ENCODE data around the gene LUM. TPM values are rescaled to one million over a fixed set of nuclear protein-coding genes. Genes with fewer than 3 reads are reported as not detected.

Gene LUM
- total RNA-seq, 2 donors from 2014 or later: not detected

GRCh38 chr12:91057368-91058165 lies 53.7 kb downstream of the LUM start, which contains the start of gene KERA:
TSS of gene KERA (minus strand) at chr12:91058024. CDS start at chr12:91056281, 1,743 bp downstream.
- no peaks in the 10 kb centered on the region for H3K9me3 Mint-ChIP-seq
- ATAC-seq (replicated peaks in 1 of 2) (no peak), DNase-seq (no peak)
- no peak within 1 kb of the TSS for H3K4me3 Mint-ChIP-seq
- no peaks in the 10 kb centered on the region for H3K36me3 Mint-ChIP-seq (ENCODE audit: insufficient read depth in 2 of 2)
- no peak within 1 kb of the TSS for H3K27ac Mint-ChIP-seq
- no peaks in the 10 kb centered on the region for H3K4me1 Mint-ChIP-seq (ENCODE audit: low read depth)
- no peaks in the 10 kb centered on the region for H3K27me3 Mint-ChIP-seq (ENCODE audit: low read depth)

- Mint-ChIP-seq H3K27ac (no peak overlapping the region), H3K36me3 (ENCODE audit: insufficient read depth in 2 of 2) (no peaks in the 10 kb centered on the region), H3K27me3 (ENCODE audit: low read depth) (no peaks in the 10 kb centered on the region), H3K4me3 (no peak overlapping the region), H3K4me1 (ENCODE audit: low read depth) (no peaks in the 10 kb centered on the region), H3K9me3 (no peaks in the 10 kb centered on the region)
- ATAC-seq (replicated peaks in 1 of 2) (no peak), DNase-seq (no peak)
Measured at GRCh38 chr12:91056488-91056887, 54.8 kb downstream of the LUM start.

GRCh38 chr12:91055976-91056375 lies 55.3 kb downstream of the LUM start:
- no peaks in the 10 kb centered on the region for H3K27me3 Mint-ChIP-seq (ENCODE audit: low read depth)
- no peaks in the 10 kb centered on the region for H3K4me1 Mint-ChIP-seq (ENCODE audit: low read depth)
- no peak overlapping the region for H3K4me3 Mint-ChIP-seq
- DNase-seq (no peak), ATAC-seq (replicated peaks in 1 of 2) (no peak)
- no peaks in the 10 kb centered on the region for H3K9me3 Mint-ChIP-seq
- no peaks in the 10 kb centered on the region for H3K36me3 Mint-ChIP-seq (ENCODE audit: insufficient read depth in 2 of 2)
- H3K27ac Mint-ChIP-seq: no peak overlapping the region

GRCh38 chr12:91053951-91054715 lies 57.2 kb downstream of the LUM start:
- Mint-ChIP-seq H3K4me3 (no peak overlapping the region), H3K27ac (no peak overlapping the region), H3K36me3 (ENCODE audit: insufficient read depth in 2 of 2) (no peaks in the 10 kb centered on the region), H3K4me1 (ENCODE audit: low read depth) (no peaks in the 10 kb centered on the region), H3K27me3 (ENCODE audit: low read depth) (no peaks in the 10 kb centered on the region), H3K9me3 (no peaks in the 10 kb centered on the region)
- ATAC-seq (replicated peaks in 1 of 2) (no peak), DNase-seq (no peak)

Other genes with a start within 250 kb of the LUM start
- not detected for gene CCER1, start 156.3 kb downstream of the LUM start, total RNA-seq
- not detected for gene EPYC, start 106.5 kb downstream of the LUM start, total RNA-seq
- not detected for gene KERA, start 53.5 kb downstream of the LUM start, total RNA-seq
- gene DCN, start 71.3 kb upstream of the LUM start, total RNA-seq: not detected

All from activated T-cell treated with anti-CD3 and anti-CD28 coated beads, Interleukin-2, amount 50 U/mL, for 72 hours (primary cell).